HG03196 (cell line): ENCODE results near the gene GOLGA8B.
"Not testable (repeated sequence)": the region's sequence is repeated elsewhere in the genome, so short reads cannot be mapped to it uniquely, and the experiment has no call there.

Experiments used
- ATAC-seq: cut with Tn5 transposase; IDR thresholded peaks from one replicate; pipeline ENCODE4 v1.9.1; 2021; ENCODE audit not compliant: unreplicated experiment

The GOLGA8B gene

DNA sequence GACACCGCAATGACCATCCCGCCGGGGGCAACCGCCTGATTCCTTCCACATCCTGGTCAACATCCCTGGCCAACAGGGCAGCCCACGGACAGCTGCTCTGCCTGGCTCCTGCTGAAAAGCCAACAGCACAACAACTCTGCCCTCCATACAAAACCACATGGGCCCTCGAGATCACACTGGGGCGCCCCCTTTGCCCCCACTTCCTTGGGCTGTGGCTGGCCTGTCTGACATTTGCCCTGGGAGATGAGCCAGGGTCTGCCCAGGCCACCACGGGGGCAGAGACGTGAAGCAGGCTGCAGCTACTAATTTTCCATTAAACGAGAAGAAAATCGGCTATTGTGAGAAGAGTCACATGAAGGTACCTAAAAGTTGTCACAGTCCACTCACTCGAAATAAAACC, 16.3 kb downstream of the GOLGA8B start:
- not testable (repeated sequence) for ATAC-seq

DNA sequence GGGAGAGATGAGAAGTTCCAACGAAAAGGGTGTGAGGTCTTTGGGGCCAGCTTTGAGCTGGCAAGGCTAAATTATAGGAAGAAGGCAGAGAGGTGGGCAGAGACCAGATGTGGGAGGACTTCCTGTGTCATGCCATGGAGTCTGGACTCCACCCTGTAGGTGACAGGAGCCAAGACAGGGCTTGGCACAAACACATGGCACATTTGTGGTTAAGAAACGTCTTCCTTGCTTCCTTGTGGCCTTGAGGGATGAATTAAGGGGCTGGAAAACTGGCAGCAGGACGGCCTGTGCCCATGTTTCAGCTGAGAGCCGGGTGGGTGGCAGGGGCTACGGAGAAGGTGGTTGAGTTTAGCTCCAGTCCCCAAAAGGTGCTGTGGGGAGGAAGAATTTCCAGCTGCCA, 18.7 kb downstream of the GOLGA8B start:
- not testable (repeated sequence) for ATAC-seq

DNA sequence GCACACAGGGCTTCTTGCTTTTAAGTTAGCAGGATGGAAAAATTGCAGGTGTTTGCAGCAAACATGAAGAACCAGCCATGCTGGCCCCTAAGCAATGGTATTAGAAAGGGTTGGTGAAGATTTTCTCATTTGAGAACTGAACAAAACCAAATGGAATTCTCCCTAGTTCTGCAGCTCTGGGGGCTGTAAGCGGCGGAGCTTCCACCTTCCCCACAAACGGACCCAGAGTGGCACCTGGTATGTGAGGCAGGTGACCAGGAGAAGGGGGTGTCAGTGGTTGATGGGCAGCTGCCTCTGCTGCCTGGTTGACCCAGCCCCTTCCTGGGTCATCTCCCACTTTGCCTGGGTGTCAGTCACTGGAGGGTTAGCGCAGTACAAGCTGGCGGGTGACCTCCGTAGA, 22.6 kb downstream of the GOLGA8B start:
- not testable (repeated sequence) for ATAC-seq

DNA sequence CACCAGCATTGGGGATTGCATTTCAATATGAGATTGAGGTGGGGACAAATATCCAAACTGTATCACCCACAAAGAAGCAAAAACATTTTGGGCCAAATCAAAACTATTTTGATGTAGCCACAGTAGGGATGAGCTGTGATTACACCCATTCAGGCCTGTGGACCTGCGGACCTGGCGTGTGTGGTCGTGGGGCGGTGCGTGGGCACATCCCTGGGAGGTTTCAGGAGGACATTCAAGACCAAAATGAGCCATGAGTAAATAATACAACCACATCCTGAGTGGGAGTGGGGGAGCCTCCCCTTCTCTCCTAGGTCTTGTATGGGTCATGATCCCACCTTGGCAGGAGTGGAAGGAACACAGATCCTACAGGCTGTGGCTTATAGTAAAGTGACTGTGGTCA, 23.7 kb downstream of the GOLGA8B start:
- ATAC-seq: not testable (repeated sequence)

DNA sequence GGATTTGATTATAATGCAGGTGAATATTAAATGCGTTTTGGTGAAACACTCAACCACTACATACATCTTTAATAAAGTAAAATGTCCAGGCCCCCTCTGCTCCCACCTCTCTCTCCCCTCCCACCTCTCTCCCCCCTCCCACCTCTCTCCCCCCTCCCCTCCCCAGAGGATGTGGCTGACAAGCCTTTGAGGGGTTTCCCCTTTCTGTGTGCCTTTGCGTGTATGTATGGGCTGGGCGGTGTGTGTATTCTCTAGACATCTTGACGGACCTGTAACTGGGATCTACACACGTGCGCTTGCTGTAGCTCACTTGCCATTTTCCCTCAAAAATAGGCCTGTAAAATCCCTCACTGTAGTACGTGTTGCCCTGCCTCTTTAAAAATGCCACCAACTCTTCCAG, 28.3 kb downstream of the GOLGA8B start:
- not testable (repeated sequence) for ATAC-seq

DNA sequence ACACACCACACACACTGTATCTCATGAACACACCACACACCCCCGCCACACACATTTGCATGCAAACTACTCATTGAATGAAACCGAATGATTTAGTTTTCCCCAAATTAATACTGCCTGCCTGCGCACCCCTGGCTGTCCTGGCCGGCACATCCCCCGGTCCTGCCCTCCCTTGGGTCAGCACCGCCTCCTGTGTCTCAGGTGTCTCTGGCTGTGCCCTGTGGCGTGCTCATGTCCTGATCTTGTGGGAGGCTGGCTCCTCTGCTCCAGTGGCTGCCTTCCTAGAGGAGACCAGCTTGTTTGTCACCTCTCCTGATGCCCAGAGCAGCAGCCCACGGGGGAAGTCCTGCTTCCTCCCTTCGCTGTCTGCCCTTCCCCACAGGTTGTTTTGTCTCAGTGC, 28.7 kb downstream of the GOLGA8B start:
- not testable (repeated sequence) for ATAC-seq

GRCh38 chr15:34554126-34554525, 29.3 kb downstream of the GOLGA8B start:
- ATAC-seq: not testable (repeated sequence)

DNA sequence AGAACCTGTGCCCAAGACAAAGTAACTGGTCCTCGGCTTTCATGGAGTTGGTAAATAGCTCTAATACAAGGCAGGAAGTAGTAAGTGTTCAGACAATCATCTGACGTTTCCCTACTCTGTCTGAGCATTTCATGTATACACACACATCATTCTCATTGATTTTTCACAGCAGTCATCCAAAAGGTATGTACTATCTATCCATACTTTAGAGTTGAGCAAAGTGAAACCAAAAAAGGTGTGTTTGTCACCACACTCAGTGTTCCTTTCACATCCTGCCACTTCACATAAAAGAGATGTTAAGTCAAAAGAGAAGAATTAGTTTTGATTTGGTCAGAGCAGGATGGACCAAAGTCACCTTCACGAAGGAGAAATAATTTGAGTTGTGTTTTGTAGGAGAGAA, 33.3 kb downstream of the GOLGA8B start:
- peak; percentile 47 for ATAC-seq

GRCh38 chr15:34549381-34549809, 34.1 kb downstream of the GOLGA8B start:
- peak; percentile 42 for ATAC-seq

- ATAC-seq: not testable (repeated sequence)
Measured at GRCh38 chr15:34543860-34544649, 39.4 kb downstream of the GOLGA8B start.

- ATAC-seq: not testable (repeated sequence)
Measured at GRCh38 chr15:34535857-34536256, 47.6 kb downstream of the GOLGA8B start.
